ENCODE results near the gene WWP2.
"Not testable (repeated sequence)": the region's sequence is repeated elsewhere in the genome, so short reads cannot be mapped to it uniquely, and the experiment has no call there.

WWP2 gene

GRCh38 chr16:69761983-69762813 is at the start of gene WWP2:
TSS of gene WWP2 (plus strand) at chr16:69762332. CDS start at chr16:69787011, 24,679 bp downstream.
- DNase-seq: peak; percentile 52

GRCh38 chr16:69712914-69713581 is 49.1 kb upstream of the WWP2 start:
- DNase-seq: no peak

- no peak for DNase-seq
Measured at GRCh38 chr16:69717066-69717465, 45.1 kb upstream of the WWP2 start.

GRCh38 chr16:69718111-69718764 is 43.9 kb upstream of the WWP2 start:
- no peak for DNase-seq

GRCh38 chr16:69720822-69721430 is 41.2 kb upstream of the WWP2 start:
- DNase-seq: no peak

GRCh38 chr16:69721441-69721957 is 40.6 kb upstream of the WWP2 start:
- no peak for DNase-seq

- DNase-seq: no peak
Measured at GRCh38 chr16:69724414-69724873, 37.7 kb upstream of the WWP2 start.

- DNase-seq: no peak
Measured at GRCh38 chr16:69724981-69725479, 37.1 kb upstream of the WWP2 start.

GRCh38 chr16:69725480-69726312 is 36.4 kb upstream of the WWP2 start:
- no peak for DNase-seq

- peak; percentile 96 for DNase-seq
Measured at GRCh38 chr16:69726313-69727060, 35.6 kb upstream of the WWP2 start, which contains the start of gene NQO1. TSS of gene NQO1 (minus strand) at chr16:69726560. CDS start at chr16:69726439, 121 bp downstream.

- no peak for DNase-seq
Measured at GRCh38 chr16:69727916-69728270, 34.2 kb upstream of the WWP2 start.

GRCh38 chr16:69729030-69729429 is 33.1 kb upstream of the WWP2 start:
- DNase-seq: not testable (repeated sequence)

- DNase-seq: not testable (repeated sequence)
Measured at GRCh38 chr16:69731280-69731679, 30.9 kb upstream of the WWP2 start.

- DNase-seq: no peak
Measured at GRCh38 chr16:69732101-69732500, 30.0 kb upstream of the WWP2 start.

GRCh38 chr16:69741519-69741918 is 20.6 kb upstream of the WWP2 start:
- peak; percentile 23 for DNase-seq

- no peak for DNase-seq
Measured at GRCh38 chr16:69741951-69742904, 19.9 kb upstream of the WWP2 start.

GRCh38 chr16:69744363-69745231 is 17.5 kb upstream of the WWP2 start:
- DNase-seq: no peak

GRCh38 chr16:69745232-69745612 is 16.9 kb upstream of the WWP2 start:
- DNase-seq: no peak

- no peak for DNase-seq
Measured at GRCh38 chr16:69745959-69746358, 16.2 kb upstream of the WWP2 start.
